ENCODE measurements around the gene PAX5. TPM values are rescaled to one million over a fixed set of nuclear protein-coding genes. Genes with fewer than 3 reads are reported as not detected.
A peak's percentile ranks its signal among the peaks of the same experiment; 100 is the strongest.

PAX5 gene
- total and polyA plus RNA-seq, 2 donors (not counting 1 experiment from before 2014, with no cell fraction given): 196 to 275 TPM

DNA sequence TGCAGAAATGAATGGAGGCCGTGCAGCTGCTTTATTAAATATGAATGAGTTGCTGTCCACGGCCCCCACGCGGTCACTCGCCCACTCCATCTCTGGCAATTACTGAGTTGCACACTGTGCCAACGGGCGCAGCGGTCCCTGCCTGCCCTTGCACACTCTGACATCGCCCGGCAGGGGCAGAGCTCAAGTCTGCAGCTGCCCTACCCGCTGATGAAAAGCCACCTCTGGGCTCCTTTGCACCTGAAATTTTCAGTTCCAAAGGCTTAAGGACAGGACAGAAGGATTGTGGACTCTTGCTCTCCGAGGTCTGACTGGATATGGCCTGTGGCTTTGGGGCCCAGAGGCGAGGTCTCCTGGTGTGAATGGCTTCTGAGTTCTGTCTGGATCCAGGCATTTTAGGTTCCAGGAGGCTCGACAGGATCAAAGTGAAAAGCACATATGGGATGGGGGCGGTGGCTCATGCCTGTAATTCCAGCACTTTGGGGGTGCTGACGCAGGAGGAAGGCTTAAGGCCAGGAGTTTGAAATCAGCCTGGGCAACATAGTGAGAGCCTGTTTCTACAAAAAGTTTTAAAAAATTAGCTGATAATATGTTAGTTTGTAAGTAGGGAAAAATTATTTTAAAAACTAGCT lies 201.8 kb downstream of the PAX5 start:
- 93% methylated on average over 16 of the region's 16 CpGs for WGBS (ENCODE audit: insufficient coverage)

More for the DNA sequence above, 201.8 kb downstream of the PAX5 start:
- no peaks in the 10 kb centered on the region for H3K9me3 Mint-ChIP-seq (ENCODE audit: insufficient read depth)
- TF ChIP-seq, protein P1, sequence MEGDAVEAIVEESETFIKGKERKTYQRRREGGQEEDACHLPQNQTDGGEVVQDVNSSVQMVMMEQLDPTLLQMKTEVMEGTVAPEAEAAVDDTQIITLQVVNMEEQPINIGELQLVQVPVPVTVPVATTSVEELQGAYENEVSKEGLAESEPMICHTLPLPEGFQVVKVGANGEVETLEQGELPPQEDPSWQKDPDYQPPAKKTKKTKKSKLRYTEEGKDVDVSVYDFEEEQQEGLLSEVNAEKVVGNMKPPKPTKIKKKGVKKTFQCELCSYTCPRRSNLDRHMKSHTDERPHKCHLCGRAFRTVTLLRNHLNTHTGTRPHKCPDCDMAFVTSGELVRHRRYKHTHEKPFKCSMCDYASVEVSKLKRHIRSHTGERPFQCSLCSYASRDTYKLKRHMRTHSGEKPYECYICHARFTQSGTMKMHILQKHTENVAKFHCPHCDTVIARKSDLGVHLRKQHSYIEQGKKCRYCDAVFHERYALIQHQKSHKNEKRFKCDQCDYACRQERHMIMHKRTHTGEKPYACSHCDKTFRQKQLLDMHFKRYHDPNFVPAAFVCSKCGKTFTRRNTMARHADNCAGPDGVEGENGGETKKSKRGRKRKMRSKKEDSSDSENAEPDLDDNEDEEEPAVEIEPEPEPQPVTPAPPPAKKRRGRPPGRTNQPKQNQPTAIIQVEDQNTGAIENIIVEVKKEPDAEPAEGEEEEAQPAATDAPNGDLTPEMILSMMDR (IDR thresholded peaks at IDR 0.05): no peak
- TF ChIP-seq EZH2 (IDR thresholded peaks at IDR 0.05; ENCODE audit: borderline replicate concordance, insufficient read depth, low read depth, low read length, poor library complexity, severe bottlenecking): no peak
- Histone ChIP-seq H3K36me3 (replicated peaks in 1 of 2; ENCODE audit: control extremely low read depth in 1 of 2, control insufficient read depth in 1 of 2, extremely low read depth in 1 of 2, insufficient read depth in 2 of 2, low read length in 1 of 2) (peaks cover 0 to 4% of the 10 kb centered on the region in 2 experiments), H3K9me3 (ENCODE audit: control extremely low read depth in 1 of 3, control insufficient read depth in 2 of 3, insufficient read depth in 1 of 3, low read length in 2 of 3) (no peaks in the 10 kb centered on the region), H4K20me1 (ENCODE audit: control insufficient read depth, insufficient read depth, low read length, poor library complexity, severe bottlenecking) (peaks cover 23% of the 10 kb centered on the region), H3K4me3 (ENCODE audit: control extremely low read depth in 1 of 5, extremely low read depth in 1 of 5, insufficient read depth in 1 of 5, low read depth in 2 of 5, low read length in 4 of 5) (no peak overlapping the region), H3K4me1 (ENCODE audit: control insufficient read depth in 2 of 2, insufficient read depth in 2 of 2, low read length in 2 of 2) (peaks cover 21 to 46% of the 10 kb centered on the region in 2 donors), H3K27ac (ENCODE audit: low read length in 2 of 2) (no peak overlapping the region), H3K9ac (ENCODE audit: low read length) (no peak overlapping the region), H3K27me3 (replicated peaks in 1 of 4; ENCODE audit: control extremely low read depth in 1 of 4, control insufficient read depth in 3 of 4, insufficient read depth in 4 of 4, low read length in 3 of 4) (no peaks in the 10 kb centered on the region), H2AFZ (ENCODE audit: insufficient read depth, low read depth, low read length, poor library complexity, severe bottlenecking) (no peak overlapping the region), H3K79me2 (ENCODE audit: control insufficient read depth, insufficient read depth, low read length) (no peaks in the 10 kb centered on the region), H3K4me2 (replicated peaks; ENCODE audit: low read depth, low read length, poor library complexity, severe bottlenecking) (no peak overlapping the region)
- intact Hi-C loops (cut with micrococcal nuclease): no loop called here
- DNase-seq (no peak), ATAC-seq (ENCODE audit: low read depth) (no peak)
- H3K4me3 Mint-ChIP-seq: no peak overlapping the region
- peak overlapping the region; percentile 74 for H3K27ac Mint-ChIP-seq
- ChIA-PET CTCF (interaction anchor here (0.5 kb wide), 1 partner anchor 231 kb away, joined by 3 read pairs; no protein-coding TSS in a partner anchor), POLR2A (no interaction called here)
- peaks cover 2% of the 10 kb centered on the region for H3K27me3 Mint-ChIP-seq
- H3K4me1 Mint-ChIP-seq: peaks cover 74% of the 10 kb centered on the region

Measured in B cell (primary cell).